ENCODE measurements around the gene TK1.
"Not testable (repeated sequence)": the region's sequence is repeated elsewhere in the genome, so short reads cannot be mapped to it uniquely, and the experiment has no call there.

Gene TK1

GRCh38 chr17:78175643-78175981 is 11.2 kb downstream of the TK1 start:
- DNase-seq, result no peak

DNA sequence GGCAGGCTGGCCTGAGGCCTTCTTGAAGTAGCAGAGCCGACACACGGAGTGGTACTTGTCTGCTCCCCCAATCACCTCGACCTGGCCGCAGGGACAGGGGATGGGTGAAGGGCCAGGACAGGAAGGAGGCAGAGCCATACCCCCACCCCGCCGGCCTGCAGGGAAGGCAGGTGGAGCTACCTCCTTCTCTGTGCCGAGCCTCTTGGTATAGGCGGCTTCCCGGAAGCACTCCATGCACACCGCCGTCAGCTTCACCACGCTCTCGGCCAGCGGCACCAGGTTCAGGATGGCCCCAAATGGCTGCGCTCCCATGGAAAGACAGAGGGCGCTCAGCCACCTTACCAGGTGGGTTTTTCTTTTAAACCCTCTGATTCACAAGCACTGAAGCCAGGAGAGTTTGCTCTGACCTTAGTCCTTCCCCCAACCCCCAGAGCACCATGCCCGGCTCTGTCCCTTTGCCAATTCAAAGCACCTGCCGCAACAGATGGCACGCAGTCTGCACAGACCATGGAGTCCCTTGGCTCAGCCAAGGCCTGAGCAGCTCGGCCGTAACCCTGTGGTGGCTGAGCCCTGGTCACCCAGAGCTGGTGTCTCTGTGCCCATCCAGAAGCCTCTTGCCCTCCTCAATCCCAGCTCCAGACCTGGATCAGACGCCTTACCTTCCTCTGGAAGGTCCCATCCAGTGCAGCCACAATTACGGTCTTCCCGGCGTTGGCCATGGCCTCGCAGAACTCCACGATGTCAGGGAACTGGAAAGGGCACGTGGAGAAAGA is 11.8 kb downstream of the TK1 start:
- peak; percentile 47 for DNase-seq

DNA sequence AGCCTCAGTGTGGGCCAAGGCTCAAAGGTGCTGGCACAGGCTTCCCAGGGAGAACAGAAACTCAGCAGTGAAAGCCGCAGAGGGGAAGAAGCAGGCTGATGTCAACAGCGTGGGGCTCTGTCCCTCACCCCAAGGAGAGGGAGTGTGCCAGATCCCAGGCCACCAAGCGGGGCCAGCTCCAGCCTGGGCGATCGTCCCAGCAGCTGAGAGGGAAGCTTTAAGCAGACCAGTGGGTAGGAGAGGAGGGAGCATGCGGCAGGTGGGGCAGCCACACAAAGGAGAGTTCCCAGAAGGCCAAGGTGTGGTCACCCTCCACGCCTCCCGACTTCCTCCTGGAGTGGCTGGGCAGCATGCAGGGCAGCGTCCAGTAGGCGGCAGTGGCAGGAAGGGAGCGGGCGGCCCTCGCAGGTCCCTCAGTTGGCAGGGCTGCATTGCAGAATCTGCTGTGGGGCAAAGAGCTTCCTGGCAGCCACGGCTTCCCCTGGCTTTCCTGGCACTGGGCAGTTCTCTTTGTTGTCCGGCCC is 12.4 kb downstream of the TK1 start:
- DNase-seq, result peak; percentile 34

GRCh38 chr17:78173097-78173715 is 13.6 kb downstream of the TK1 start:
- DNase-seq, result no peak

GRCh38 chr17:78172249-78173051 is 14.4 kb downstream of the TK1 start:
- no peak for DNase-seq

DNA sequence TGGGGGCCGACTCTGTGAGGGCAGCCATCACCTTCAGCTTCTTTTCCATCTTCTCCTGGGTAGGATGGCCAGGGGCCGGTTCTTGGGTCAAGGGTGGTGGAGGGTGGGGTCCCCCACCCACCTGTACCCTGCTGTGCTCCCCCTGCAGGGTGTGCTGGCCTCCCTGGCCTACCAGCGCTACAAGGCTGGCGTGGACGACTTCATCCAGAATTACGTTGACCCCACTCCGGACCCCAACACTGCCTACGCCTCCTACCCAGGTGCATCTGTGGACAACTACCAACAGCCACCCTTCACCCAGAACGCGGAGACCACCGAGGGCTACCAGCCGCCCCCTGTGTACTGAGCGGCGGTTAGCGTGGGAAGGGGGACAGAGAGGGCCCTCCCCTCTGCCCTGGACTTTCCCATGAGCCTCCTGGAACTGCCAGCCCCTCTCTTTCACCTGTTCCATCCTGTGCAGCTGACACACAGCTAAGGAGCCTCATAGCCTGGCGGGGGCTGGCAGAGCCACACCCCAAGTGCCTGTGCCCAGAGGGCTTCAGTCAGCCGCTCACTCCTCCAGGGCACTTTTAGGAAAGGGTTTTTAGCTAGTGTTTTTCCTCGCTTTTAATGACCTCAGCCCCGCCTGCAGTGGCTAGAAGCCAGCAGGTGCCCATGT is 15.1 kb downstream of the TK1 start:
- not testable (repeated sequence) for DNase-seq

- DNase-seq, result no peak
Observed at GRCh38 chr17:78170692-78171590, 15.9 kb downstream of the TK1 start.

DNA sequence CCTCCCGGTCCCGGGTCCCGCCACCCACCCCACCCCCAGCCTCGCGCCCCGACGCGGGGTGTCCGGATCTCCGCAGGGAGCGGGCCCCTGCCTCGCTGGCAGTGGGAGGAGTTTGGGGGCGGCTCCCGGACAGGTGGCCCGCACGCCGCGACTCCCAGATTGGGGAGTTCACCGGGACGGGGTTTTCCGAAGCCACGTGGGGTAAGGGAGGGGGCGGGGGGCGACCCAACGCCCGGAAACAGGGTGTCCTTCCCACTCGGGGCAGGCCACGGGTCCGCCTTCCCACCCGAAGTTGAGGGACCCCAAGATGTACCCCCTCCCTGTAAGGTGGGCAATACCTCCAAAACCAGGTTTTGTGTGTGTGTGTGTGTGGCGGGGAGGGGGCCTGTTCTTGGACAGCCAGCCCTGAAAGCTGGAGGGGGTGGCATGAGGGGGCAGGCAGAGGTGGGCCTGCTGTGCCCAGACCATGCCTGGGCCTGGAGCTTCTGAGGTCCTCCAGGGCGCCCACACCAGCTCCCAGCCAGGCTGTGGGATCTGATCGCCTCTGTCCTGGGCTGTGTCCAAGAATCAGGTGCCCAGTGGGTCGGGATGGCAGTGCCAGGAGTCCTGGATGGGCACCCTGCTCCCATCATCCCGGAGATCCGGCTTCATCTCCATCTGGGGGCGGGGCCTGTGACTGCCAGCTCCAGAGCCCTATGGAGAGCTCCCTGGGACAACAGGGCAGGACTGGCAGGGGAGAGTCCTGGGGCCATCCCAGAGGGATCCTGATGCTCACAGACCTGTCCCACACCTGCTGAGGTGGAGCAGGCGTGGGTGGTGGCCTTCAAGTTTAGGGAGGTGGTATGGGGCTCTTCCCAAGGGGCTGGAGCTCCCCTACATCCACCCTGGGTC is 17.7 kb downstream of the TK1 start:
- no peak for DNase-seq

DNA sequence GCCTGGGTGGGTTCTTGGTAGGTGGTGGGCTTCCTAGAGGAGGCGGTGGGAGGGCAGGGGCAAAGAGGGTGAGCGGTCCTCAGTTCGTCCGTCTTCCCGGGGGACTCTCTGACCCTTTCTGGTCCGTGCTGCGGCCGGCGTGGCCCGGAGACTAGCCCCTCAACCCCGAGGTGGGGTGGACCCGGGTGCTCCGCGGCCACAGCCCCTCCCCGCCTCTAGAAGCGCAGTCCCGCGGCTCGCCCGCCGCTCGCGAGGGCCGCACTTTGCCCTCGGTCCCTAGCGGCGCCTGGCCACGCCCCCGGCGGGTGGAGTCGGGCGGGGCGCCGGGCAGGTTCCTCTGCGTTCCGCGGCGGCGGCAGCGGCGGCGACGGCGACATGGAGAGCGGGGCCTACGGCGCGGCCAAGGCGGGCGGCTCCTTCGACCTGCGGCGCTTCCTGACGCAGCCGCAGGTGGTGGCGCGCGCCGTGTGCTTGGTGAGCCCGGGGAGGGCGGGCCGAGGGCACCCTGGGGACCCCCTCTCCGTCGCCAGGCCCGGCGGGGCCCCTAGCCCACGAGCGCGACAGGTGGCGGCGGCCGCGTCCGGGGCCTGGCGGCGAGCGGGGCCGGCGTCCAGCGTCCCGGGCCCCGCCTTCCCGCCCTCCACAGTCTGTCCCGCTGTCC is 18.5 kb downstream of the TK1 start, which contains the start of gene SYNGR2:
SYNGR2 (plus strand) TSS at position 340 of the 661 bp plus-strand sequence; CDS start at position 376, 36 bp downstream.
- peak; percentile 16 for DNase-seq

- DNase-seq, result no peak
Observed at GRCh38 chr17:78166416-78166815, 20.4 kb downstream of the TK1 start.

DNA sequence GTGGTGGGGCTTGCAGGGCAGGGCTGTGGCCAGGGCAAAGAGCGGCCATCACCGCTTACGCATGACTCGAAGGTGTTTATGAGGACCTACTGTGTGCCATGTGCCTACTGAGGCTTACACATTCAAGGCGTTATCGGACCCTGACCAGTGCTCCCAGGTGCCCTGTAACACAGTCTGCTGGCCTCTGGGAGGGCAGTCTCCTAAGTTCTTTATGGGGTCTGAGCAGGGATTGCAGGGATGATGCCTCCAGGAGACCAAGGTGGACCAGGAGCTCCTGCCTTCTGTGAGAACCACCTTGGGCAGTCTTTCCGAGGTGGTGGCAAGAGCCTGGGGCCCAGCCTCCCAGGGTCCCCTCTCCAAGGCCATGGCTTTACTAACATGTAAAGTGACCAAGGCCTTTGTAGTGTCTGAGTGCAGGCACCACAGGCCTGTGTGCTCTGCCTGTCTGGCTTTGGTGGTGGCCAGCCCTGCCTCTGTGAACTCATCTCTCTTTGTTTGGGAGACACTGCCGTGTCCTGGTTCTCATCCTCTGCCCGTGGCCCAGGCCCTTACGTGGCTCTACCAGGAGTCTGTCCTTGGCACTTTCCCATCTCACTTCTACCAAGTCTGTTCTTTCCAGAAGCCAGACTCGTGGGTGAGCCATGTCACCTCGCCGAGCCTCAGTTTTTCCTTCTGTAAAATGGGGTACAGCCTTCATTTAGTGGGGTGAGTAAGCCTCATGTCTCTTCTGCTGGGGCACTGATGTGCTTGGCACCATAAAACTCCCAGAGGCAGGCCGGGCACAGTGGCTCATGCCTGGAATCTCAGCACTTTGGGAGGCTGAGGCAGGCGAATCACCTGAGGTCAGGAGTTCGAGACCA is 21.9 kb downstream of the TK1 start:
- DNase-seq, result no peak

GRCh38 chr17:78163881-78164747 is 22.7 kb downstream of the TK1 start:
- no peak for DNase-seq

DNA sequence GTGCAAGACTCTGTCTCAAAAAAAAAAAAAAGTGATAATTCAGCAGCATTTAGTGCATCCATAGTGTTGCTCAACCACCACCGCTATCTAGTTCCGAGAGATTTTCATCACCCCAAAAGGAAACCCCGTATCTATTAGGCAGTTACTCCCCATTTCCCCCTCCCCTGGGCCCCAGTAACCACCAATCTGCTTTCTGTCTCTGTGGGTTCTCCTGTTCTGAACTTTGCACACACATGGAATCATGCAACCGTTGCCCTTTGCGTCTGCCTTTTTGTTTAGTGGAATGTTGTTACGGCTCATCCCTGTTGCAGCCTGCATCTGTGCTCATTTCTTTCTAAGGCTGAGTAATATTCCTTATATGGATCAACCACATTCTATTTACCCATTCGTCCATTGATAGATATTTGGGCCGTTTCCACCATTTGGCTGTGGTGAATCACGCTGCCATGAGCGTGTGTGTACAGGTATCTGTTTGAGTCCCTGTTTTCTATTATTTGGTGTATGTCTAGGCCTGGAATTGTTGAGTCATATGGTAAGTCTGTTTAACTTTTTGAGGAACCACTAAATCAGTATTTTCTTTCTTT is 27.2 kb downstream of the TK1 start:
- DNase-seq, result no peak

GRCh38 chr17:78154903-78155811 is 31.7 kb downstream of the TK1 start:
- DNase-seq, result no peak

DNA sequence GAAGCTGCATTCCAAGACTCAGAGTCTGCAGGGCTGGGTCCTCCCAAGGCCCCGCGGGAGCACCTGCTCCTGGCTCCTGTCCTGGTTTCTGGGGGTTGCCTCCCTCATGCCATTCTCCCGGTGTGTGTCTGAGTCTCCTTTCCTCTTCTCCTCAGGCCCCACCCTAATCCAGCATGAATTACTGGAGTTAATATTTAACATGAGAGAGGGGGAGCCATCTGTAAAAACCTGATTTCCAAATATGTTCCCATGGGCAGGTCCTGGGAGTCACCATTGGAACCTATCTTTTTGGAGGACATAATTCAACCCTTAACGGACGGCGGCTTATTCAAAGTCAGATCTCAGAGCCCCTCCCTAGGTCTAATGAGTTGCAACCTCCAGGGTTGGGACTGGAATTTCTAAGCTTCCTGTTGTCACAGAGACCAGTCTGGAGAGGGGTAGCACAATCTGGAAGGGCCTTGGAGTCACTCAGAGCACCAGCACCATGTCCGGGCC is 35.3 kb downstream of the TK1 start:
- no peak for DNase-seq

DNA sequence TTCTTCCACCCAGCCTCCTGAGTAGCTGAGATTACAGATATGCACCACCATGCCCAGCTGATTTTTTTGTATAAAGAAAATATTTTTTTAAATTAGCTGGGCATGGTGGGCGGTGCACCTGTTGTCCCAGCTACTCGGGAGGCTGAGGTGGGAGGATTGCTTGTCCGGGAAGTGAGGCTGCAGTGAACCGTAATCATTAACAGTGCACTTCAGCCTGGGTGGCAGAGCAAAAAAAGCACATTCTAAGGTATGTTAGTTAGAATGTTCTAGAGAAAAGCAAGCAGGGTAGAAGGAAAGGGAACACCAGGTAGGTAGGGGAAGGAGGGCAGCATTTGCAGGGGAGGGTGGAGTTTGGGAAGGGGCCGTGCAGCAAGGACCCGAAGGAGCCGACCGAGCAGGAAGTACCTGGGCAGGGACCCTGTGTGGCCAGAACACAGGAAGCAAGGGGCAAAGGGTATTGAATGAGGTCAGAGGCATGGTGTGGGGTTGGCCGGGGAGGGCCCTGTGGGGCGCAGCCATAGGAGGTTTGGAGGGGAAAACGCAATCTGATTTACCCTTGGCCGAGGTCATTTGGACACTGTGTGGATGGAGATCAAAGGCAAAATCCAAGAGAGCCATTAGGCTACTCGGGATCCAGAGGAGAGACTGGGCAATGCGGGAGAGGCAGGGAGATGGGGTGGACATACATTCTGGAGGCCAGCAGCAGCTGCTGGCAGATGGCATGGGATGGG is 38.4 kb downstream of the TK1 start:
- DNase-seq, result no peak
